Measurements from ENCODE around the gene SLC52A3. TPM values are rescaled to one million over a fixed set of nuclear protein-coding genes. Genes with fewer than 3 reads are reported as not detected.

The SLC52A3 gene
- total and polyA plus RNA-seq, 12 donors, result 1.5 to 5.7 (median 2.7) TPM

DNA sequence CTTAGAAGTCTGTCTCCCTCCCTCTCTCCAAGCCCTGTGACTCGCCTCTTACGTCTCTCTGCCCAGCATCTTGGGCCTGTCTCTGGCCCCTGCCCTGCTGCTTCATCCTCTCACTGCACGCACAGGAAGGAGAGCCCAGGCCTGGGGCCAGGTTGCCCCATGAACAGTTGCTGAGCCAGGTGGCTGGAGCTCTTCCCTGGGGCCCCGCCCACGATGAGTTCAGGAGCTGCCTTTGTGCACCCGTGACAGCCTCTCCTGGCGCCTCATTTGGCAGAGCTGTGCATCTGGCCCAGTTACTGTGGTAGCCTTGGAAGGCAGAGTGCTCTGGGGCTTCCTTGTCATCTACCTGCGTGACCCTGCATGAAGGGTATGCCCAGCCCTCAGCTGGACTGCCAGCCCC lies 44.5 kb downstream of the SLC52A3 start:
- H3K27me3 ChIP-seq, result peaks cover 0 to 43% (median 31%) of the 10 kb centered on the region in 7 donors
- WGBS, 2 donors, result 52 to 64% methylated on average over 8 of the region's 8 CpGs
- intact Hi-C loops (cut with DNase I), result loop anchor here in 3 of 10 donors (10.0 kb wide), 3 partner anchors 49 to 369 kb away; partner anchors contain the start of gene SCRT2 (in 1 of the 3)

DNA sequence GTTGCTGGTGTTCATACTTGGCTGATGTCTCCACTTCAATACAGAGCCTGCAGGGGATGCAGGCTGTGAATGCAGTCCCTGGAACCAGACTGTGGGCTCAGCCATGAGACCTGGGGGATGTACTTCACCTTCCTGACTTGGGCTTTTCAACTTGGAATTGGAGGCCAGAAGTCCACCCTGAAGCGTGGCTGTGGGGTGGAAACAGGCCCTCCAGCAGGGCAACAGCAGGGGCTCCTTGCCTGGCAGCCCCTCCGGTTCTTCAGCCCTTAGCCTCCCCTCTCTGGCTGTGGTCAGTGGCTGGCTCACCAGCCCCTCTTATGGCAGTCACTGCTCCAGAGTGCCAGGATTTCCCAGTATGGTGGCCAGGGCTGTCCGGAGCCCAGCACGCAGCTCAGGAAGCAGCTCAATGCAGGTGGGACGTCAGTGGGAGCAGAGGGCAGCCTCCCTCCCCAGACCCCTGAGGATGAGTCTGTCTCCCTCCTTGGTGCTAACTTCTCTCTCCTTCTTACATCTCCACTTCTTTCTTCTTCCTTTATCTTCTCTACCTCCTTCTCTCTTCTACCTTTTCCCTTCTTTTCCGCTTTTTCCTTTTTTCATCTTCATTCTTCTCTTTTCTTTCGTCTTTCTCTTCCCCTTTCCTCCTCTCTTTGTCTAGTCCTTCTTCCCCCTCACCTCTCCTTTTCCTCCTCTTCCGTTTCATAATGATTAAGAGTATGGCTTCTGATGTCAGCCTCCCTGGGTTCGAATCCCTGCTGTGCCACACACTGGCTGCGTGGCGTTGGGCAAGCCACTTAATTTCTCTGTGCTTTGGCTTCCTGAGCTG lies 45.3 kb downstream of the SLC52A3 start:
- intact Hi-C loops (cut with DNase I), result loop anchor here in 3 of 10 donors (10.0 kb wide), 3 partner anchors 48 to 368 kb away; partner anchors contain the start of gene SCRT2 (in 1 of the 3)
- Histone ChIP-seq H3K27me3 (peaks cover 0 to 39% (median 24%) of the 10 kb centered on the region in 7 donors), H3K4me3 (no peak overlapping the region), H3K27ac (no peak overlapping the region), H3K9me3 (peaks cover 0 to 6% (median 0%) of the 10 kb centered on the region in 11 donors), H3K36me3 (no peaks in the 10 kb centered on the region), H3K4me1 (peaks cover 0 to 8% (median 0%) of the 10 kb centered on the region in 9 donors)
- WGBS, 2 donors, result 78 to 81% methylated on average over 11 of the region's 11 CpGs
- DNase-seq (no peak), ATAC-seq (no peak)
- TF ChIP-seq, protein P1, sequence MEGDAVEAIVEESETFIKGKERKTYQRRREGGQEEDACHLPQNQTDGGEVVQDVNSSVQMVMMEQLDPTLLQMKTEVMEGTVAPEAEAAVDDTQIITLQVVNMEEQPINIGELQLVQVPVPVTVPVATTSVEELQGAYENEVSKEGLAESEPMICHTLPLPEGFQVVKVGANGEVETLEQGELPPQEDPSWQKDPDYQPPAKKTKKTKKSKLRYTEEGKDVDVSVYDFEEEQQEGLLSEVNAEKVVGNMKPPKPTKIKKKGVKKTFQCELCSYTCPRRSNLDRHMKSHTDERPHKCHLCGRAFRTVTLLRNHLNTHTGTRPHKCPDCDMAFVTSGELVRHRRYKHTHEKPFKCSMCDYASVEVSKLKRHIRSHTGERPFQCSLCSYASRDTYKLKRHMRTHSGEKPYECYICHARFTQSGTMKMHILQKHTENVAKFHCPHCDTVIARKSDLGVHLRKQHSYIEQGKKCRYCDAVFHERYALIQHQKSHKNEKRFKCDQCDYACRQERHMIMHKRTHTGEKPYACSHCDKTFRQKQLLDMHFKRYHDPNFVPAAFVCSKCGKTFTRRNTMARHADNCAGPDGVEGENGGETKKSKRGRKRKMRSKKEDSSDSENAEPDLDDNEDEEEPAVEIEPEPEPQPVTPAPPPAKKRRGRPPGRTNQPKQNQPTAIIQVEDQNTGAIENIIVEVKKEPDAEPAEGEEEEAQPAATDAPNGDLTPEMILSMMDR (IDR thresholded peaks at IDR 0.05), result no peak

More for the DNA sequence above, 44.5 kb downstream of the SLC52A3 start:
- no peaks in the 10 kb centered on the region for H3K36me3 ChIP-seq
- ATAC-seq (peak in 6 of 8 donors; percentile 6 to 77 (median 47)), DNase-seq (peak in 1 of 2 donors; percentile 12)
- no peak overlapping the region for H3K4me3 ChIP-seq
- H3K9me3 ChIP-seq, result peaks cover 0 to 6% (median 0%) of the 10 kb centered on the region in 11 donors
- H3K4me1 ChIP-seq, result peaks cover 0 to 15% (median 7%) of the 10 kb centered on the region in 9 donors
- no peak overlapping the region for H3K27ac ChIP-seq
- TF ChIP-seq, protein P1 (IDR thresholded peaks at IDR 0.05), result no peak

DNA sequence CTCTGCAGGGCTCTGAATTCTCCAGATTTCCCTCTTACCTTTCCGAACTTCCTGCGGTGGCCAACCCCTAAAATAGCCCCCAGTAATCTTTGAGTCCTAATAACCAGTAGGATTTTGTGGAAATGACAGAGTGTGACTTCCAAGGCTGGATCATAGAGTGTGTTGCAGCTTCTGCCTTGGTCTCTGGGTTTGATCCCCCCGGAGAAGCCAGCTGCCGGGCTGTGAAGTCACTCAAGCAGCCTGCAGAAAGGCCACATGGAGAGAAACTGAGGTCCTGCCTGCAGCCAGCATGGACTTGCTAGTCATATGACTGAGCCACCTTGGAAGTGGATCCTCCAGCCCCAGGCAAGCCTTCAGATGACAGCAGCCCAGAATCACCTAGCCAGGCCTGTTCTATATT lies 46.4 kb downstream of the SLC52A3 start:
- DNase-seq (no peak), ATAC-seq (no peak)
- H3K4me1 ChIP-seq, result peaks cover 0 to 4% (median 0%) of the 10 kb centered on the region in 9 donors
- peaks cover 0 to 6% (median 0%) of the 10 kb centered on the region in 11 donors for H3K9me3 ChIP-seq
- H3K27ac ChIP-seq, result no peak overlapping the region
- no peaks in the 10 kb centered on the region for H3K36me3 ChIP-seq
- WGBS, 2 donors, result 90 to 91% methylated on average over 4 of the region's 4 CpGs
- H3K4me3 ChIP-seq, result no peak overlapping the region
- TF ChIP-seq, protein P1 (IDR thresholded peaks at IDR 0.05), result no peak
- intact Hi-C loops (cut with DNase I), result loop anchor here in 3 of 10 donors (10.0 kb wide), 3 partner anchors 47 to 367 kb away; partner anchors contain the start of gene SCRT2 (in 1 of the 3)
- peaks cover 0 to 31% (median 14%) of the 10 kb centered on the region in 7 donors for H3K27me3 ChIP-seq

DNA sequence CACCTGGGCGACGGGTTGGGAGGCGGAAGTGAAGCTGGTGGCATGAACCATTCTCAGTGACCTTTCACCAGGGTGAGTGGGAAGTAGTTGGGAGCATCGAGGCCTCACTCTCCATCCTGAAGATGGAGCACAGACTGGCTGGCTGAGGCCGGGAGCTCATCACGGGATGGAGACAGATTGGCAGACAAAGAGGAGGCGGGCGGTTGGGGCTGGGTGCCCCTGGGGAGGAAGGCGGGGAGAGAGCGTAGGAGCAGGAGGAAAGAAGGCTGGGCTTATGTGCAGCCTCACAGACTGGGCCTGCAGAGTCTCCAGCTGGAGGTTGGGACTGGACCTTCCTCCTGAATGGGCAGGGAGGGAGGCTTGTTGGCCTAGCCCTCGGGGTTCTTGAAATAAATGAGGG lies 48.5 kb downstream of the SLC52A3 start:
- intact Hi-C loops (cut with DNase I), result loop anchor here in 3 of 10 donors (10.0 kb wide), 3 partner anchors 45 to 365 kb away; partner anchors contain the start of gene SCRT2 (in 1 of the 3)
- no peak for ATAC-seq
- Histone ChIP-seq H3K36me3 (no peaks in the 10 kb centered on the region), H3K27me3 (peaks cover 0 to 23% (median 0%) of the 10 kb centered on the region in 7 donors), H3K4me1 (peaks cover 0 to 4% (median 0%) of the 10 kb centered on the region in 9 donors), H3K27ac (no peak overlapping the region), H3K9me3 (peaks cover 0 to 7% (median 0%) of the 10 kb centered on the region in 11 donors), H3K4me3 (no peak overlapping the region)
- no peak for DNase-seq
- TF ChIP-seq, protein P1 (IDR thresholded peaks at IDR 0.05), result no peak
- 51 to 59% methylated on average over 11 of the region's 11 CpGs for WGBS, 2 donors

Measured in heart right ventricle (tissue), 16 donors.